Stimulated activated CD8-positive, alpha-beta memory T cell treated with anti-CD3 and anti-CD28 coated beads, Interleukin-2, amount 100 ng/mL, for 1 hour (primary cell): ENCODE data around the gene PRKCB.

Experiments used
- DNase-seq, 2 donors: peaks; one replicate each; pipeline ENCODE4 v3.0.0-alpha.2; 2020; ENCODE audit warnings: low read depth in 2 of 2

Gene PRKCB

GRCh38 chr16:23836404-23837311, 875 bp downstream of the PRKCB start:
- peak in 1 of 2 donors; percentile 26 for DNase-seq

GRCh38 chr16:23837553-23838308, 1.9 kb downstream of the PRKCB start:
- DNase-seq, result no peak

DNA sequence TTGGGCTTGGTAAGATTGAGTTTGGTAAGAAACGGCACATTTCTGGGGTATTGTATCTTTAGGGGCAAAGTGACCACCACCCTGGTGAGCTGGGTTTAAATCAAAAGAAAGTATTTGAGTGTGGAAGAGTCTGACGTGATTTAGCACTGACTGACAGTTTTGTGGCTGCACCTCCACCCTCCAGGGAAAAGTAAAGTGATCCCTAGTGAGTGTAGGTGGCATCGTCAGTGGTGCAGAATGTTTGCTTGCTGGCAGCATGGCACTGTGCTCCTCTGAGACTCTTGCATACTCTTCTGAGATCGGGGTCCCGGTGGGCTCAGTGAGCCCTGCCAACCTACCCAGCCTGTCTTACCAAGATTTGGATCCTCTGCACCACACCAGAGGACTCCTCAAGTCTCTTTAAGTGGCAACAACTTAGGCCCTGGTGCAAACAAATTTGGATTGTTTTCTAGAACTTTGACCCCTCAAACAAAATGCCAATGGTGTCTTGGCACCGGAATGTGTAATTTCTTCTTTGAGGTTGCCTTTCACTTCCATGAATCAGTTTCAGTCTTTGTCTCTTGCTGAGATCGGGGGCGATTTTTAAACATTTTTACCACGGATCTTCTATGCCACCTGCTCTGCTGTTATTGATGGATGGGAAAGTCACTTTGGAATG, 2.8 kb downstream of the PRKCB start:
- DNase-seq, result no peak

DNA sequence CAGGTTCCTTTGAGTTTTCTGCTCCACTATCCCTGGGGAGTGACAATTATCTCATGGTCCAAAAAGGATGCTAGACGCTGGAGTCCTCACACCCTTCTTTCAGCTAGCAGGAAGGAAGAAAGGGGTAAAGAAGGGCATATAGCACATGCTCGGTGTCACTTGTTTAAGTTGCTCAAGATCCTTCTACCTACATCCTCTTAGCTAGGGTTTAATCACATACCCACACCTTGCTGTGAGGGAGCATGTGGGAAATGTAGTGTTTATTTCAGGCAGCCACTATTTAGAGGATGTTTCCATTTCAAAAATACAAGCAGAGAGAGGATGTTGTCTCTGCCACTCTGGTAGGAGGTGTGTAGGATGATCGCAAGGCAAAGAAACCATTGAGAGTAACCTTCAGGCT, 4.5 kb downstream of the PRKCB start:
- DNase-seq, result no peak

GRCh38 chr16:23842137-23842600, 6.4 kb downstream of the PRKCB start:
- DNase-seq, result no peak

DNA sequence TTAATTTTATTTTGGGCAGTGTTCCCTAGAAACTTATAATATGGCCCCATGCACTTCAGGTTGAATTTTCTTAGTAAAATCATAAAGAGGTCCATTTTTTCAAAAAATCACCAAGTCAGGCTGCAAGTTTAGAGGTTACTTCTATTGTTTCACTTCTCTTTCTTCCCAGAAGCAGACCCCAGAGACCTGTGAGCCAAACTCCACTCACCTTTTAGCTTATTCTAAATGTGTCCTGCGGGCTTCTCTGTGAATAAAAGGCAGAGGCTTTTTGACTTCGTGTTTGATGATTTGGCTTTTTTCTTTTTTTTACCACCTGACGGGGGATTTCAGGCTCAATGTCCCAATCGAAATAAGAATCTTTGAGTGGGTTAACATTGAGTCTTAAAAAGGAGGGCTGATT, 7.4 kb downstream of the PRKCB start:
- DNase-seq, result no peak

DNA sequence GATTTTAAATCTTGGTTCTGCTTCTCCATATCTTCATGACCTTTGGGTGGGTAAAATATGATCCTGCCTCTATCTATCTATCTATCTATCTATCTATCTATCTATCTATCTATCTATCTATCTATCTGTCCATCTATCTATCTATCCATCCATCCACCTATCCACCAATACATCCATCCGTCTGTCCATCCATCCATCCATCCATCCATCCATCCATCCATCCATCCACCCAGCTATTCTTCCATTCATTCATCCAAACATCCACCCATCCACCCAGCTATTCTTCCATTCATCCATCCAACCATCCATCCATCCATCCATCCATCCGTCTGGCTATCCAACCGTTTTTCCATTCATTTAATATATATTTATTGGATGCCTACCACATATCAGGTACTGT, 11.5 kb downstream of the PRKCB start:
- DNase-seq, result no peak

- no peak for DNase-seq
These were observed 12.2 kb downstream of the PRKCB start for GRCh38 chr16:23847948-23848347.

DNA sequence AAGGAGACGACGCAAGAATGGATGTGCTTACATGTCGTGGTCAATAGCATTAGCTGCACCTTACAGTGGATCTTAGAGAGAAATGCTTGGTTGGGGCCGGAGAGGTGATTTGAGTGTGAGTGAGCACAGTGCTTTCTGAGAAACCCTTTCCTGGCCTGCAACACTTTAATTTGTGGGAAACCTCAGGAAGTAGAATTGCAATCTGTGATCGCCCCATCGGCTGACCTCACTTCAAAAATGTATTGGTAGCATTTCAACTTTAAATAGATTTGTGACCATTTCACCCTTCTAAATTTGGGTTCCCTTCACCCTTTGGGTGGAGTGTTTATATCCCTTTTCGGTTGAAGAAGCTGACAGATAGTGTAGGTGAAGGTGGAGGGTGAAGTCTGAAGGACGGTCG, 13.2 kb downstream of the PRKCB start:
- no peak for DNase-seq

GRCh38 chr16:23852794-23853562, 17.2 kb downstream of the PRKCB start:
- no peak for DNase-seq

DNA sequence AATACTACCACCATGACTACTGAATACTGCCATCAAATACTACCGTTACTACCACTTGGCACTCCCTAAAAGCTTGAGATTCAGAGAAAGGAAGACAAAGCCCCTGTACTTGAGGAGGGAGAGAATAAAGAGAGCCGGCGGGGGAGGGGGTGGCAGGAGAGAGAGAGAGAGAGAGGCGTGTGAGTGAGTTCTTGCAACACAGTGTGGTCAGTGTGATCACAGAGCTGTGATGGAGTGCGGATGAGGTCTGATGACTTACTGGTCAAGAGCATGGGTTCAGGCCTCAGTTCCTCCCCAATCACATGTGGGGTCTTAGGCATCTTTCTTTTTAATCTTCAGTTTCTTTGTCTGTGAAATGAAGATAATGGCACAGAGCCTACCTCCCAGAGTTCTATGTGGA, 19.2 kb downstream of the PRKCB start:
- DNase-seq, result no peak

GRCh38 chr16:23856251-23856709, 20.5 kb downstream of the PRKCB start:
- no peak for DNase-seq

DNA sequence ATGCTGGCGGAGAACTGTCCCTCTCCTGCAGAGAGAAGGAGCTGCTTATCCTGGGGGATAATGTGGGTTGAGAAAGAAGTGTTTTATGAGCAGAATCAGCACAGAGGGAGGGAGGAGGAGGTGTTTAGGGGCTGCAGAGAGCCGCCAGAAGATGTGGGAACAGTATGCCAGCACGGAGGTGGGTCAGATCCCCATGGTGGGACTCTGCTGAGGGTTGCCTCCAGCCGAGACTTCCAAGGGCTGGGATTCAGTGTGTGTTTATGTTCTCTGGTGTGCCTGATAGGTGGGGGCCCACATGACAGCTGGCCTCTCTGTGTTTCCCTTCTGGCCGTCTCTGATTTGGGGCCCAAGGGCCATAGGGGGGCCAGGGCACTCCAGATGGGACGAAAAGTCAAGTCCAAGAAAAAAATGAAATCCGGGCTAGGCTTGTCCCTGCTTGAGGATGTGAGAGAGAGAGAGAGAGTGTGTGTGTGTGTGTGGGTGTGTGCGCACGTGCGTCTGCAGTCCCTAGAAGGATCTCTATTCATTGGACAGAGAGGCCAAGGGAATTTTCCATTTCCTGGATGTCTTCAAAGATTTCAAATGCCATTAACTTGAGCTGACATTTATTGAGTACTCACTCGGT, 21.6 kb downstream of the PRKCB start:
- DNase-seq, result no peak

- DNase-seq, result no peak
These were observed 22.1 kb downstream of the PRKCB start for GRCh38 chr16:23857881-23858269.

GRCh38 chr16:23858542-23858941, 22.8 kb downstream of the PRKCB start:
- DNase-seq, result no peak

GRCh38 chr16:23859713-23860269, 24.0 kb downstream of the PRKCB start:
- no peak for DNase-seq

- DNase-seq, result no peak
These were observed 26.1 kb downstream of the PRKCB start for GRCh38 chr16:23861874-23862273.

GRCh38 chr16:23862556-23862955, 26.8 kb downstream of the PRKCB start:
- no peak for DNase-seq

DNA sequence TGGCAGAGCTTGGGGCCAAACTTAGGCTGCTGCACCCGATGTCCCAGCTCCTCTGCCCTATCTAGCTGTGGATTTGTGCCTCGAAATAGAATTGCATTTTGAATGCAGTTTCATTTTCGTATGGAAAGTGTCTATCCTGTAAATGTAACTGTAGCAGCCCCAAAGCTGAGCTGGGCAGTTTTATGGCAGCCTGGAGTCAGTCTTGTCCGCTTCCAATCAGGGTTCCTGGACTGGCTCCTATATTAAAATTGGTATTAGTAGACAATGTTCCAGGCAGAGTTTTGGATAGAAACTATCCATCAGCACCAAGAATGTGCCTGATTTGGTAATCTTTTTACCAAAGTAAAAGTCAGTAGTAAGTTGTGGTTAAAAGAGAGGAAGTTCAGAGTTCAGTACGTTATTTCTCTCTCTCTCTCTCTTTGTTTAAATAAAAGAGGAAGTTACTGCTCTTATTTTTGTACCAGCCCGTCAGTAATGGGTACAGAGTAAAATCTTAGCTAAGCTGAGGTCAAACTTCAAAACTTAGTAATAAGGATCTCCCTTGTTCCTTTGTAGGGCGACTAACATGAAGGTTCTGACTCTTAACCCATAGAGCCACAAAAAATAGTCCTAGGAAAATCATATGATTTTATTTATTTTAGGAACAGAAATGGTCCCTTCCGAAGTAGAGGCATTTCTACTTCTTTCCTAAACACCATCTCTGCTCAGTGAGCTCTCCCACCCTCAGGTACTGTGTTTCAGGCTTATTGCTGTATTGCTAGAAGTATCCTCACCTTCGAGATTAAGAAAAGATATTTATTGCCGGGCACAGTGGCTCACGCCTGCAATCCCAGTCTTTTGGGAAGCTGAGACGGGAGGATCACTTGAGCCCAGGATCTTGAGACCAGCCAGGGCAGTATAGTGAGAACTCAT, 28.0 kb downstream of the PRKCB start:
- no peak for DNase-seq

DNA sequence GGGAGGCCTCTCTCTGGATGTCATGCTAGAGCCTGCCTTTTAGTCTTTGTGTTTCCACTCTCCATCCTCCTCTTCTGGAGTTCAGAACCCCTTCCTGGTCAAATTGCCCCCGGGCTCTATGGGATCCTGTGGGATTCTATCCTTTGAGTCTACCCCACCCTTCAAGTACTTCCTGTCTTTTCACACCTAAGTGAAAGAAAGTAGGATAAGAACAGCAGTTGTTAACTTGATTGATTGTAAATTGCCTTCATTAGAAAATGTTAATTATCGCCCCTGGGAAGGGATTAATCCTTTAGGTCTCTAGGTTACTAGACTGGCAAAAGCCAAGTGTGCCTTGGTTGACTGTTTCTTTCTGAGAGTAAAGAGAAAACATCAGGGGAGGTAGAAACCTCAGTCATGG, 30.1 kb downstream of the PRKCB start:
- DNase-seq, result no peak
